ENCODE measurements around the gene MPRIP. TPM values are rescaled to one million over a fixed set of nuclear protein-coding genes. Genes with fewer than 3 reads are reported as not detected.

Gene MPRIP
- total and polyA plus RNA-seq, 2 donors (not counting 1 experiment from before 2014, with no cell fraction given), result 130 to 299 TPM

GRCh38 chr17:17196776-17197175, 154.5 kb downstream of the MPRIP start:
- no peak overlapping the region for H3K27ac ChIP-seq (ENCODE audit: low read length in 2 of 2)
- ATAC-seq (ENCODE audit: low read depth) (no peak), DNase-seq (no peak)
- TF ChIP-seq CTCF (IDR thresholded peaks at IDR 0.05) (no peak), EZH2 (IDR thresholded peaks at IDR 0.05; ENCODE audit: borderline replicate concordance, insufficient read depth, low read depth, low read length, poor library complexity, severe bottlenecking) (no peak)
- ChIA-PET CTCF (no interaction called here), POLR2A (no interaction called here)
- no peak overlapping the region for H3K9ac ChIP-seq (ENCODE audit: low read length)
- intact Hi-C loops (cut with micrococcal nuclease), result no loop called here
- no peak overlapping the region for H3K4me3 ChIP-seq (ENCODE audit: control extremely low read depth in 1 of 5, extremely low read depth in 1 of 5, insufficient read depth in 1 of 5, low read depth in 2 of 5, low read length in 4 of 5)
- H3K27ac Mint-ChIP-seq, result no peak overlapping the region
- no peak overlapping the region for H2AFZ ChIP-seq (ENCODE audit: insufficient read depth, low read depth, low read length, poor library complexity, severe bottlenecking)
- H3K9me3 Mint-ChIP-seq (ENCODE audit: insufficient read depth), result no peaks in the 10 kb centered on the region
- no peaks in the 10 kb centered on the region for H3K79me2 ChIP-seq (ENCODE audit: control insufficient read depth, insufficient read depth, low read length)
- peaks cover 0 to 5% (median 0%) of the 10 kb centered on the region in 3 donors for H3K9me3 ChIP-seq (ENCODE audit: control extremely low read depth in 1 of 3, control insufficient read depth in 2 of 3, insufficient read depth in 1 of 3, low read length in 2 of 3)
- H3K36me3 ChIP-seq (replicated peaks in 1 of 2; ENCODE audit: control extremely low read depth in 1 of 2, control insufficient read depth in 1 of 2, extremely low read depth in 1 of 2, insufficient read depth in 2 of 2, low read length in 1 of 2), result no peaks in the 10 kb centered on the region
- H3K4me3 Mint-ChIP-seq, result no peak overlapping the region
- H3K4me1 Mint-ChIP-seq, result peaks cover 6% of the 10 kb centered on the region
- no peaks in the 10 kb centered on the region for H3K27me3 ChIP-seq (replicated peaks in 1 of 4; ENCODE audit: control extremely low read depth in 1 of 4, control insufficient read depth in 3 of 4, insufficient read depth in 4 of 4, low read length in 3 of 4)
- H3K4me2 ChIP-seq (replicated peaks; ENCODE audit: low read depth, low read length, poor library complexity, severe bottlenecking), result no peak overlapping the region
- peaks cover 4 to 18% of the 10 kb centered on the region in 2 donors for H3K4me1 ChIP-seq (ENCODE audit: control insufficient read depth in 2 of 2, insufficient read depth in 2 of 2, low read length in 2 of 2)
- H4K20me1 ChIP-seq (ENCODE audit: control insufficient read depth, insufficient read depth, low read length, poor library complexity, severe bottlenecking), result no peaks in the 10 kb centered on the region
- no peaks in the 10 kb centered on the region for H3K27me3 Mint-ChIP-seq

GRCh38 chr17:17198281-17198680, 156.0 kb downstream of the MPRIP start:
- POLR2A ChIA-PET, result no interaction called here
- DNase-seq (no peak), ATAC-seq (ENCODE audit: low read depth) (no peak)
- no peaks in the 10 kb centered on the region for H4K20me1 ChIP-seq (ENCODE audit: control insufficient read depth, insufficient read depth, low read length, poor library complexity, severe bottlenecking)
- TF ChIP-seq CTCF (IDR thresholded peaks at IDR 0.05), result no peak
- no peak for TF ChIP-seq EZH2 (IDR thresholded peaks at IDR 0.05; ENCODE audit: borderline replicate concordance, insufficient read depth, low read depth, low read length, poor library complexity, severe bottlenecking)
- WGBS (ENCODE audit: insufficient coverage), result no CpG with 5 or more reads among the region's 1 CpG
- no peaks in the 10 kb centered on the region for H3K79me2 ChIP-seq (ENCODE audit: control insufficient read depth, insufficient read depth, low read length)
- no peak overlapping the region for H3K27ac ChIP-seq (ENCODE audit: low read length in 2 of 2)
- H3K4me3 ChIP-seq (ENCODE audit: control extremely low read depth in 1 of 5, extremely low read depth in 1 of 5, insufficient read depth in 1 of 5, low read depth in 2 of 5, low read length in 4 of 5), result no peak overlapping the region
- no peaks in the 10 kb centered on the region for H3K27me3 Mint-ChIP-seq
- intact Hi-C loops (cut with micrococcal nuclease), result no loop called here
- H3K9me3 Mint-ChIP-seq (ENCODE audit: insufficient read depth), result no peaks in the 10 kb centered on the region
- CTCF ChIA-PET, result interaction anchor here (0.7 kb wide), 1 partner anchor 67 kb away, joined by 4 read pairs; no protein-coding TSS in a partner anchor
- H3K4me1 Mint-ChIP-seq, result no peaks in the 10 kb centered on the region
- H3K4me2 ChIP-seq (replicated peaks; ENCODE audit: low read depth, low read length, poor library complexity, severe bottlenecking), result no peak overlapping the region
- H3K4me1 ChIP-seq (ENCODE audit: control insufficient read depth in 2 of 2, insufficient read depth in 2 of 2, low read length in 2 of 2), result peaks cover 0 to 3% of the 10 kb centered on the region in 2 donors
- H3K4me3 Mint-ChIP-seq, result no peak overlapping the region
- no peak overlapping the region for H3K27ac Mint-ChIP-seq
- H2AFZ ChIP-seq (ENCODE audit: insufficient read depth, low read depth, low read length, poor library complexity, severe bottlenecking), result no peak overlapping the region
- H3K9ac ChIP-seq (ENCODE audit: low read length), result no peak overlapping the region
- no peaks in the 10 kb centered on the region for H3K9me3 ChIP-seq (ENCODE audit: control extremely low read depth in 1 of 3, control insufficient read depth in 2 of 3, insufficient read depth in 1 of 3, low read length in 2 of 3)
- H3K36me3 ChIP-seq (replicated peaks in 1 of 2; ENCODE audit: control extremely low read depth in 1 of 2, control insufficient read depth in 1 of 2, extremely low read depth in 1 of 2, insufficient read depth in 2 of 2, low read length in 1 of 2), result peaks cover 0 to 8% of the 10 kb centered on the region in 2 experiments
- H3K27me3 ChIP-seq (replicated peaks in 1 of 4; ENCODE audit: control extremely low read depth in 1 of 4, control insufficient read depth in 3 of 4, insufficient read depth in 4 of 4, low read length in 3 of 4), result no peaks in the 10 kb centered on the region
